Cardiac fibroblast (primary cell): ENCODE measurements around the gene LPP.

ENCODE experiments used
- DNase-seq, 2 donors: peaks; one replicate each; pipeline versions ENCODE4 v3.0.0 to v3.0.0-alpha.2; 2010; ENCODE audit warnings: low read depth in 2 of 2
- H3K4me3 ChIP-seq, 2 donors: replicated peaks in 1 of 2; 1 replicate in 1 of 2; 2 replicates in 1 of 2; pipeline ENCODE4 v1.5.1; 2011; ENCODE audit warnings: low read depth in 2 of 2, low read length in 2 of 2, mild to moderate bottlenecking in 2 of 2, moderate library complexity in 1 of 2
- CTCF ChIP-seq: IDR thresholded peaks from one replicate; pipeline ENCODE4 v1.5.1; 2011; ENCODE audit warnings: low read depth, mild to moderate bottlenecking, low read length, inconsistent platforms

LPP gene

GRCh38 chr3:188230962-188231361 is 77.0 kb downstream of the LPP start:
- TF ChIP-seq CTCF, result no peak
- peak in 1 of 2 donors; percentile 59 for DNase-seq
- H3K4me3 ChIP-seq, result no peak overlapping the region

DNA sequence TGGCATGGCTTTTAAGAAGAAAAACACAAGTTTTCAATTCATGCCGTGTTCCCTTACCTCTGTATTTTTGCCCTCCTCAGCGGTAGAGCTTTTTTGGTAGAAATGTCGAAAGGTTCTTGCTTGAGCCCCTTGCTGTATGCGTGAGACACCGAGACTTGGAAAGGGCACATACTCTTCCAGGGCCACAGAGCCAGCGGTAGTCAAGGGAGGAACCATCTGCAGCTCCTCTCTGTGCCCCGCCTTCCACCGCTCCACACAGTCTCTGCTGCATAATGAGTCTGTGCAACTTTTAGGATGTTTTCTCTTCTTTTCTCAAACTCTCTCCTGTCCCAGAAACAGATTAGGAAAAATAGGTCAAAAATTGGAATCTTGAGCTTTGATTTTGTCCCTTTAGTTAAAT is 77.5 kb downstream of the LPP start:
- no peak for DNase-seq
- no peak overlapping the region for H3K4me3 ChIP-seq
- no peak for TF ChIP-seq CTCF

- no peak for TF ChIP-seq CTCF
- DNase-seq, result no peak
- H3K4me3 ChIP-seq, result no peak overlapping the region
Observed at GRCh38 chr3:188232656-188233055, 78.7 kb downstream of the LPP start.

GRCh38 chr3:188233320-188233719 is 79.4 kb downstream of the LPP start:
- no peak overlapping the region for H3K4me3 ChIP-seq
- TF ChIP-seq CTCF, result no peak
- DNase-seq, result peak in 1 of 2 donors; percentile 75

- H3K4me3 ChIP-seq, result no peak overlapping the region
- TF ChIP-seq CTCF, result no peak
- DNase-seq, result peak in 1 of 2 donors; percentile 54
Observed at GRCh38 chr3:188234132-188234531, 80.2 kb downstream of the LPP start.

DNA sequence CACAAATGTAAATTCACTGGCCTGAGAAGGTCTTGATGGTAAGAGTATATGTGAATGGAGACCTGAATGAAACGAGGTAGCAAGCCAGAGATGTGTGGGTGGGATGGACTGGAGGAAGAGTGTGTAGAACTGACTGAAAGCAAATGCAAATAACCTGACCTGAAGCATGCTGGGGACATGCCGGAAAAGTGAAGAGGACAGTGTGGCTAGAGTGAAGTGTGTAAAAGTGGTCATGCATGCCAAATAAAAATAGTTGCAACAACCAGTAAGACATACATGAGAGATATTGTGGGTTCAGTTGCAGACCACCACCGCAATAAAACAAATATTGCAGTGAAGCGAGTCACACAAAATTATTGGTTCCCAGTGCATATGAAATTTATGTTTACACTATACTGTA is 82.3 kb downstream of the LPP start:
- no peak for TF ChIP-seq CTCF
- DNase-seq, result no peak
- no peak overlapping the region for H3K4me3 ChIP-seq

- no peak for DNase-seq
- no peak overlapping the region for H3K4me3 ChIP-seq
- TF ChIP-seq CTCF, result no peak
Observed at GRCh38 chr3:188239035-188239434, 85.1 kb downstream of the LPP start.
